Stimulated activated CD4-positive, alpha-beta T cell treated with anti-CD3 and anti-CD28 coated beads, Interleukin-1b, Interleukin-23, amount 100 ng/mL, for 24 hours (primary cell): ENCODE results near the gene PTPN22.

ENCODE experiments used
- DNase-seq, 4 experiments: peaks; one replicate each; pipeline ENCODE4 v3.0.0-alpha.2; 2020; ENCODE audit warnings: low read depth in 4 of 4, low spot score in 1 of 4

PTPN22 gene

DNA sequence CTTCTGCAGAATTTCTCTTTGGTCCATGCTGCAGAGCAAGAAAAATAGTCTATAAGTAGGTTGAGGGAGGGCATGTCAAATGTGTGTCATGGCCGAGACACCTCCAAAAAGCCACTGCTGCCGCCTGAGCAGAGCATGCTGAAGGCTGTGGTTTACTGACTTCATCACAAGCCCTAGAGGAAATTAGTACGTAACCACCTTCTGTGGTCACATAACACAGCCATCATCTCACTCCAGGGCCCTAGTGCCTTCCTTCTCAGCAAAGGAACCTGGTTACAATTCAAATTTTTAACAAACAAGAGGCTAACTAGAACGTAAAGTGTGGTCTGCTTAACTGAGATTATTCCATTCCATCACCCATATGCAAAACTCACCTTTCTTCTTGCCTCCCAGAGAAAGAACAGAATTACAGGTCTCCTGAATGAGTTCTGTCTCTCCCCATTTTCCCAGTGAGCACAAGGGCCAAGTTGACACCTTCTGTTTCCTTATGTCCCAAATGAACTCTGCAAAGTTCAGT is at the start of gene PTPN22:
Gene PTPN22, minus strand, starts transcription at position 116 of the 517 bp plus-strand sequence.
- DNase-seq: peak; percentile 44 to 60 (median 54)

DNA sequence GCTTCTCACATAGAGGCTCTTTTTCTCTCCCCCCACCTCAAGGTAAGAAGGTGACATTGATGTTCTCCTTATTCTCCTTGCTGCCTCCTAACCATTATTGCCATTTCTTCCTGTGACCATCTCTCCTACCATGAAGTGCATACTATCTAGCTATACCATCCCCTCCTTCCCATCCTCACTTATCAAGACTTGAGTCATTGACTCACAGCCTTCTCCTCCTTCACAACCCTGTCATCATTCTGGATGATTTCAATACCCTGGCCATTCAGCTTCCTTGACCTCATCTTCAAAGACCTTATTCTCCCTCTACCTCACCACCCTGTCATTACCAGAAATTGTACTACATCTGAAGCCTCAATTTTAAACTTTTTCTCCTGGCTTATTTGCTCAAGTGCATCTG is 46.7 kb upstream of the PTPN22 start:
- no peak for DNase-seq

DNA sequence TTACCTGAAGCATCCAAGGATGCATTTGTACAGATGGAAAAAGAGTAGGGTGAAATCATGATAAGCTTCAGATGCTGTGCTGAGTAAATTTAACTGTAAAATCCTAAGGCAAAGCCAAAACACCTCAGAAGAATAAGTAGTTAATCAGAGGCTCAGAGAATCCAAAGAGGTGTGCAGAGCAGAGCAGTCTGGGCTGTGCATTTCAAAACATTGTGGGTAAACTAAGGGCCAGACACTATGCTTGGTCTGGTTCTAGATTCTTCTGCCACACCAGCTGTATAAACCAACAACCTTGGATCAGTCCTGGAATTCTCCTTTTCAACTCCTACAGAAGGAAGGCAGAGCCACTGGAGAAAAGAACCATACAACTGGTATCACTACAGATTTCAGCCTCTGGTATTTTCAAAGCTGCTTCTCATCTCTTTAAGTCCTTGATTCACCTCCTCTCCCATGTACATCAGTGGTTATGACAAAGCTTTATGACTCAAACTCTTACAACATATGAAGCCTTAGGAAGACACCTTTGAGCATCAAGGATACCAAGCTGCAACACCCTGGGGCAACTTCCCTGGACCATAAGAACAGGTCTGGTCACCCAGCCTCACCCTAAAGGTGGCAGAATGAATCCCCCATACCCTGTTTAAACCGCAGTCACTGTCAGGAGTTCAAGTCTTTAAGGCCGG is 46.0 kb upstream of the PTPN22 start:
- DNase-seq: no peak

DNA sequence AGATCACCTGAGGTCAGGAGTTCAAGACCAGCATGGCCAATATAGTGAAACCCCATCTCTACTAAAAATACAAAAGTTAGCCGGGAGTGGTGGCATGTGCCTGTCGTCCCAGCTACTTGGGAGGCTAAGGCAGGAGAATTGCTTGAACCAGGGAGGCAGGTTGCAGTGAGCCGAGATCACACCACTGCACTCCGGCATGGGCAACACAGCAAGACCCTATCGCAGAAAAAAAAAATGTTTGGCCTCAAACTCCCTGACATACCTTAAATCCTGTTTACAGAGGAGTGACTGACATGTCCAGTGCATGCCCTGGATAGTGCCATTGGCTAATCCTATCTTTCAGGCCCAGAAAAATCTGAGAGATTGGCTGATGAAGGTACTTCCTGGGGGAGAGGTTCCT is 45.5 kb upstream of the PTPN22 start:
- no peak for DNase-seq

DNA sequence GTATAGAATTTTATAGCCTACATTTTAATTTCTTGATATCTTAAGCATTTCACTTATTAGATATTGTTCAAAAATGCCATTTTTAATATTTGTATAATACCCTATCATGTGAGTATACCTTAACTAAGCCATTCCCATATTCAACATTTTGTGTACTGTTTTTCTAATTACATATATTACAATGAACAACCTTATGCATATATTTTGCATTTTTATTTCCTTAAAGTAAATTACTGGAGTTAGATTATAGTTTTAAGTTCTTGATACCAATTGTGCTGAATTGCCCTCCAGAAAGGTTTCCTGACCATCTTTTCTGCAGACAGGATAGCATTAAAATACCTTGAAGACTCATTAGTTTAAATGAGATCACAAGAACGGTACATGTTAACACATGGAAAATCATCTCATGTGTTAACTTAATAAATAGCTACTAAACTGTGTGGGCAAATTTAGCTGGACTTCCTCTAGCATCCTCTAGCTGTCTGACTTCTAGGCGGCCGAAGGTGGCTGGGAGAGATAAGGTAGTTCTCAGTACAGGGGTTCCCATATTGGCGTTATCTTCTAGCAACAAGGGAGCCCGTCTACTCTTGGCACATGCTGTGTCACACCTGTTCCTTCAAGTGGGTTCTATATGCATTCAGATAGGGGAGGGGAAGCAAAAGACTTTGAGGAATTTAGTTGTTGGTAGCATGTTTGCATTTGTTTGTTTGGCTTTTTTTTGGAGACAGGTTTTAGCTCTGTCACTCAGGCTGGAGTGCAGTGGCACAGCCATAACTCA is 42.6 kb upstream of the PTPN22 start:
- DNase-seq: no peak

DNA sequence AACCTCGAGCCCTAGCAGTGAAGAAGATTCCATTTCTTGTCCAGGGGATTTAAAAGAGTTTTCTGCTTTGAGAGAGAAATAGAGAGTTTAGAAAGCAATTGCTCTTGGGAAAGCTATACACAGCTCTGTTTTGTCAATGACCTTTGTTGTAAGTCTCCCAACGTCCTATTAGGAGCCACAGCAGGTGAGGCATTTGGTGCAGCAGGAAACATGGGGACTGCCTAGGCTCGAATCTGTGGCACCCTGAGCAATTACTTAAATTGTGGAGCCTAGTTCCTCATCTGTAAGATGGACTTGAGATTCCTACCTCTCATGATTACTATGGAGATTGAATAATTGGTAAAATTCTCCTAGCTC is 41.8 kb upstream of the PTPN22 start:
- no peak for DNase-seq

DNA sequence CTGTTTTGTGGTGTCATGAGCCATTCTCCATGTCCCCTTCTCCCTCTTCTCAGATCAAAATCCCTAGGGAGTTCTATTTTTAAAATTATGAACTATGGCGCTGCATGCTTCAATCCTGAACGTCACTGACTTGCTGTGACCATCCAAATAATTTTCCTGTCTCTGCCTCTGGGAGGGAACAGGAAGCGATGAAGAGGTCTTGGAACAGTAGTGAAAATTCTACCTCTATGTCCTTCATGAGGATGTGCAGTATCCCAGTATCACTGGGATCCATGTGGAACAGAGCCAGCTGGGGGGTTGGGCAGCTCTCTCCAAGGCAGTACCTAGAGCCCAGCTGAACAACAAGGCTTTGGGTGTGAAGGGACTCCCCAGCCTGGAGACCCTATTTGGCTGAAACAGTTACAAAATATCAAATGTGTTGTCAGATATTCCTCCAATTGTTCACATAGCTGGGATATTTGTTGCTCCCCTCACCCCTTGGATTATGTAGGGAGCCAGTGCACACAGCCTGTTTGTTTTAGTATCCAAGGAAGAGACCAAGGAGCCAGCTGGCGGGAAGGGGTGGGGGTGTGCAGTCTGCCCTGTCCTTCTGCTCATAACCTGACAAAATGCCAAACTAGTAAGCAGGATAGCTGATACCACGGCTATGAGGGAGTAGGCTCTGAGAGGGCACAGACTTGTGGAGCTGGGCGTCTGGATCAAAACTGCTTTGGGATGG is 41.2 kb upstream of the PTPN22 start:
- DNase-seq: no peak

DNA sequence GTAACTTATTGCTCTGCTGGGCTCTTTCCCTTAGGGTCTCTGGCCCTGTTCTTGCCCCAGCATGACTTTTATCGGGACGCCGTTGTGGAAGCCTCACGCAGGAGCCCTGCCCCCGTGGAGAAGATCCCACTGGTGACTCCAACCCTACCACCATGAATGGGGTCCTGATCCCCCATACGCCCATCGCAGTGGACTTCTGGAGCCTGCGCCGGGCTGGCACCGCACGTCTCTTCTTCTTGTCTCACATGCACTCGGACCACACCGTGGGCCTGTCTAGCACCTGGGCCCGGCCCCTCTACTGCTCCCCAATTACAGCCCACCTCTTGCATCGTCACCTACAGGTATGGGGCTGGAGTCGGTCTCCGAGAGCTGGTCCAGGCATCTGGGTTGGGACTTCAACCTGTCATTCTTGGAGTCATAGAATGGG is 33.9 kb upstream of the PTPN22 start:
- DNase-seq: peak in 2 of 4 experiments; percentile 7 to 13

DNA sequence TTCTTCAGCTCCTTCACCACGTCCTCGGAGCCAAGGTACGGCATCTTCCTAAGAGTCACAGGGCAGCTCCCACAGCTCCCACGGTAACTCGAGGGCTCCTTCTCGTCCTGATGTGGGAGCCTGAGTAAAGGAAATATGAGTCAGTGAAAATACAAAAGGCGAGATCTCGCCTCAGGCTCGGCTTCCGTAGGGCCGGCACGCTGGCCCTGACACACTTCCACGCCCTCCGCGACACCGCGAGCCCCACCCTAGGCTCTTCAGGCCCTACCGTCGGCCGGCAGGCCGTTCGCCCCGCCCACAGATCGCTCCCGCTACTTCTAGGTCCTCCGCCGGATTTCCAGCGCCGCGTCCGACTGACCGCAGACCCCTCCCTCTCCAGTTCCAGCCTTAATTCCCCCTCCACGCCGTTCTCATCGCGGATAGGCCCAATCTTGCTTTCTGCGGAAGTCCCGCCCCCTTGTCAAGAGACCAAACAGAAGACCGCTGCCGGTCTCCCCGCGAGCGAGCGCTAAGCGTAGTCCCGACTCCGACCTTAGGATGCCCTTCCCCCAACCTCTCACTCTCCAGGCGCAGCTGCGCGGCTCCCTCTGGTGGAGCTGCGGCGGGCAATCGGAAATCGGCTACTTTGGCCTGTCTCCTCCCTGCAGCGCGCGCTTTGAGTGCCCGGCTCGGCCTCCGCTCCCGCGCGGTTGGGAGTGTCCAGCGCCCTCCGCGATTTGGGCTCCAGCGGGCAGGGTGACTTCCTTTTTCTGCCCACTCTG is 33.3 kb upstream of the PTPN22 start, which contains the start of the genes AP4B1 and DCLRE1B:
Gene AP4B1, minus strand, starts transcription at position 126 of the 761 bp plus-strand sequence. Its CDS starts 82 bp downstream, at position 44.
Gene DCLRE1B, plus strand, starts transcription at position 653 of the 761 bp plus-strand sequence. CDS start 261 bp downstream, outside the sequence.
- DNase-seq: peak; percentile 87 to 96 (median 91)

DNA sequence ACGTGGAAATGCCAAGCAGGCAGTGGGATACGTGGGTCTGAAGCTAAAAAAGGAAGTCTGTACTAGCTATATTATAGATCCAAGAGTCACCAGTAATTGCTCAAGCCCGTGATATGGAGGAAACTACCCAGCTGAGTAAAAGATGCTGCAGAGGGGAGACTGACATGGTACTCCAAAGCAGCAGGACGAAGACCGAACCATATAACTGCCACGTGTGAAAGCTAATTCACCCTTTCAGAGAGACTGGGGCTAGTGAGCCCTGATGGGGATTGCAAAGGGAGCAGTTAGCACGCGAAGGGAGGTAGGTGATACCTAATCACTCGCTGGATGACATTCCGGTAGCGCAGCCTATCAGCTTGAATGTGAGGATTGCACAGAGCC is 32.8 kb upstream of the PTPN22 start:
- DNase-seq: no peak

DNA sequence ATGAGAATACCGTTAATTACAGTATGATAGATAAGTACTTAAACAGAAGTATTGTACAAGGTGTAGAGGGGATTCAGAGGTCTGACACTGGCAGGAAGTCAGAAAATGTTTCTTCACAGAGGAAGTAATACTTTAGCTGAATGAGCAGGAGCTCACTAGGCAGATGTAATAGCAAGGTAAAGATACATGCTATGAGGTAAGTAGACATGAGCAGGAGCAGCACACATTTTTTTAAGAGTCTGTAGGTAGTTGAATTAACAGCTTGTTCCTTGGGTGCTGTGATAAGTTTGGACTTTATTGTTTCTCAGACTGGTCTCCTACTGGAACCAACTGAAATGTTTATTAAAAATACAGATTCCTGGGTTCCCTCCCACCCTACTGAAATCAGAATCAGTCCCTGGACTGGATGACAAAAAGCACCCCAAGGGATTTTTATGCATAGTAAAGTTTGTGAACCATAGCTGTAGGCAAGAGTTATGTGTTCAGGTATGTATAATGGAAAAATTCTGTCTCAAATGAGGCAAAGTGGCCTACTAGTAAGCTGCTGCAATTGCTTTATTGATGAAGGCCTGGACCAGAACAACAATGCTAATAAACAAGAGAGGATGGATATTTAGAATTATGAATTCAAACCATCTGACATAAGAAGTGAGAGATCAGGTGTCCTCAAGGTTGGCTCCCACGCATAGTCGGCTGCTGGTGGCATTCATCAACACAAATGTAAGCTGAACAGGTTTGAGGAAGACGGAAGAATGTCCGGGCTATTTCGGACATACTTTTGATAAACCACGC is 32.2 kb upstream of the PTPN22 start:
- no peak for DNase-seq

DNA sequence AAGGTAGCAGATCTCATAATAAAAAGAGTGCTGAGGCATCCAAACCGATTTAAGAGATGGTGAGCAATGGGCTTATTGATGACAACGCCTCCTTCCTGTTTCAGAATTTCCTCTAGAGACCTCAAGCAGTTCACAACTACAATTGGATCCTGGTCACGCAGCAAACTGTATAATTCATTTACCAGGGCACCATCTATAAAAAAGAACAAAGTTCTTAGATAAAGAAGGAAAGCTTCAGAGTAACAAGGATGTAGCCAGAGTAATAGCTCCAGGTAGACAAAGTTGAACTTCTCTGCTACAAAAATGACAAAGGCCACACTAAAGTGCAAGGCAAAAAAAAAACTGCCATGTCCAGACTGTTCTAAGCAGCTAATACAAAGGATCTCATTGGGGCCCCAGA is 29.7 kb upstream of the PTPN22 start:
- DNase-seq: no peak

DNA sequence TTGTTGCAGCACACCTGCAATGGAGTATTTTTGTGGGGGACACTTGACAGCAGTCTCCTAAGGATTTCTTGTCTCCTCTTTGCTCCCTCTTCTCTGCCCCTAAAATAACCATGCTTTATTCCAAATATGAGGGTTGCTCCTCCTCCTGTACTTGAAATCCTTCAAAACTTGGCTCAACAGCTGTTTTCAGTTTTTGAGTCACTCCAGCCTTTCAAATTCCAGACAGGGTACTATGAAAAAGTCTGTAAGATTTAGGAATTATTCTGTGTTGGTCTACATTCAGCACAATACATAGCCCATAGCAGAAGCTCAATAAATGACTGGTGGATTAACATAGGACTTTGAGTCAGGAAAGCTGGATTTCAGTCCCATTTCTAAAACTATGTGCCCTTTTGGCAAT is 27.6 kb upstream of the PTPN22 start:
- no peak for DNase-seq

DNA sequence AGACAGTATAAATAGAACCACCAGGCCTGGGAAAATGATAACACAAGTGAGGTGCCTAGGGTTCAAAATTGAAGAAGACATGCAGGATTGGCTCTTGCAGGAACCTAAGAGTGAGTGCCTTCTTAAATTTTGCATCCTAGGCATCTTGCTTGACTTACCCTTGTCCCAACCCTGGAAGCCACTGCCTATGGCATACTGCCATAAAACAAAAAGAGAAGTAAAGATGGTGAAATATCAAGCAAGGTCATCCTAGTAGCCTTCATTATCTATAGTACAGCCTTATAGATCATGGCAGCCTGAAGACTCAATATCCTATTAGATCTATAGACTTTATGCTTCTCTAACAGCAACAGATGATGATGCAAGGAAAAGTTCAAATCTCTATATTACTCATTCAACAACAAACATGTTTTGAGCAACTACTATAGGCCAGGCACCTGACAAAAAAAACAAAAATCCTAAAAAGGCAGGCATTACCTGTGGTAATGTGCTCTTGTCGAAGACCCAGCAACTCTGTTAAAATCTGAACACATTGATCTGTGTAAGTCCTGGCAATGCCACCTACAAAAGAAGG is 26.8 kb upstream of the PTPN22 start:
- DNase-seq: no peak

DNA sequence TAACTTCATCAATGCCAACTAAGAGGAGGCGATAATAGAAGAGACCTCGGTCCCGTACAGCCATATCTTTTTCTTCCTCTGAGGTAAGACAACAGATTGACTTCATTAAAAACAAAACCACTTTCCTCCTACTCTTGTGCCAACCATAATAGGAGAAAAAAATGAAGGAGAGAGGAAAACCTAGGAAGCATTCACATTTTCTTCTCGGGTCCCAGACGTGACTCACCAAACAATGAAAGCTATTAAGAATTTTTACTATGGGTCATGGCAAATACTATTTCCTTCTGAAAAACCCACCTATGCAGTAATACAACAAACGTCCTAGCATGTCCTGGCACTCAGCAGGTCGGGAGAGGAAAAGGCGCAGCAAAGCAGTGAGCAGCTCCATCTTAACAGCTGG is 24.4 kb upstream of the PTPN22 start:
- no peak for DNase-seq

DNA sequence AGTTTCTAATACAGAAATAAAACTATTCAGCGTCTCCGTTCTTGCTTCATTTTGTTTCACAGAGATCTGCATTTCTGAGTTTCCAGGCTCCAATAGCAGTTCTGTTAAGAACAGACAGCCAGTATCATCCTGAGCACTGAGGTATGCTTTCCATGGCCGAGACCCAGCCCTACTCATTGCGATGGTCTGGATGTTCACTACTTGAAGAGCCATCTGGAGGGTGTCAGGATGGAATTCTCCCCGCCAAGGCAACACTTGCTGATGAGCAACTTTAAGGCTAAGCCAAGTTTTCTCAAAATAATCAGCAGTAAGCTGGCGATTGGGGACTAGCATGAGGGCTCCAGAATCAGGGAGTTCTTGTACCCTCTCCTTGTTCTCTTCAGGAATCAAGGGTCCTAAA is 23.6 kb upstream of the PTPN22 start:
- no peak for DNase-seq

DNA sequence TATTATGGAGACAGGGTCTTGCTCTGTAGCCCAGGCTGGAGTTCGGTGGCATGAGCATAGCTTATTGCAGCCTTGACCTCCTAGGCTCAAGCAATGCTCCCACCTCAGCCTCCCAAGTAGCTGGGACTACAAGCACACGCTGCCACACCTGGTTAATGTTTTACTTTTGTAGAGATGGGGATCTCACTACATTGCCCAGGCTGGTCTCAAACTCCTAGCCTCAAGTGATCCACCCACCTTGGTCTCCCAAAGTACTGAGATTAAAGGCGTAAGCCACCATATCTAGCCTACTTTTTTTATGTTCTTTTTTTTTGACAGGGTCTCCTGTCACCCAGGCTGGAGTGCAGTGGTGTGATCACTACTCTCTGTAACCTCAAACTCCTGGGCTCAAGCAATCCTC is 21.8 kb upstream of the PTPN22 start:
- no peak for DNase-seq

DNA sequence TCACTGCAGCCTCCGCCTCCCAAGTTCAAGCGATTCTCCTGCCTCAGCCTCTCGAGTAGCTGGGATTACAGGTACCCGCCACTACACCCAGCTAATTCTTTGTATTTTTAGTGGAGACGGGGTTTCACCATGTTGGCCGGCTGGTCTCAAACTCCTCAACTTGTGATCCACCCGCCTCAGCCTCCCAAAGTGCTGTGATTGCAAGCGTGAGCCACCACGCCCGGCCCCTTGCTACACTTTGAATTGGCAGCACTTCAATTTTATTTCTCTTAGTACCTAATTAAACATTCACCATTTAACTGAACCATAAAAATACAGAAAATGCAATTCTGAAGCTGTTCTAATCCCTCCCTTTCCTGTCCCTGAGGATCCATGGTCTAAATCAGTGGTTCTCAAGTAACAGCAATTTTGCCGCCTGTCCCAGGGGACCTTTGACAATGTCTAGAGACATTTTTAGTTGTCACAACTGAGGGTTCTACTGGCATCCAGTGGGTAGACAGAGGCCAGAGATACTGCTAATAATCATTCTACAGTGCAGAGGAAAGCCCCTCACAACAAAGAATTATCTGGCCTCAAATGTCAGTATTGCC is 20.2 kb upstream of the PTPN22 start:
- no peak for DNase-seq

DNA sequence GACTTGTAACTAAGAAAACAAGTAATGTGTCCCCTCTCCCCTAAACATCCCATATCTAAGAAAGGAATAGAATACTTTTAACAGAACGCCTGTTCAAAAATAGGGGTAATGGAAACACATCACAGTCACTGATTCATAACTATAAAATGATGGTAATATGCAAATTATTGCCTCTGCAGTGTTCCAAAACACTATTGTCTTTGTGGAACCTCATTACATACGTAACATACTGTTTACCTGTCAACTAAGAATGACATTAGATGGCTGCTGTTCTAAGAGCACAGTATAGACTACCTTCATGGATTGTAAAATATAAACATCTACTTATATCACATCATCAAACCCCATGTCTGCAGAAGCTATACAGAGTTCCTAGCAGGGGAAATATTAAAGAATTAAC is 19.3 kb upstream of the PTPN22 start:
- DNase-seq: no peak
